Prostate gland (tissue), 2 donors: Measurements from ENCODE around the gene P3H2.

Experiments
- CTCF ChIP-seq, 4 experiments: fragments of 200-600 bp in 2 of 4; fragments of 450-650 bp in 2 of 4; sonication (generic) in 2 of 4; IDR thresholded peaks; 1 replicate in 3 of 4; 2 replicates in 1 of 4; pipeline ENCODE4 v1.5.1; 2016 to 2019; ENCODE audit warnings: antibody characterized with exemption in 4 of 4, mild to moderate bottlenecking in 2 of 4, moderate library complexity in 2 of 4
- POLR2AphosphoS5 ChIP-seq: sonication (generic); formaldehyde crosslinking; IDR thresholded peaks from one replicate; pipeline ENCODE4 v1.6.1; 2017; ENCODE audit warnings: antibody characterized with exemption

DNA sequence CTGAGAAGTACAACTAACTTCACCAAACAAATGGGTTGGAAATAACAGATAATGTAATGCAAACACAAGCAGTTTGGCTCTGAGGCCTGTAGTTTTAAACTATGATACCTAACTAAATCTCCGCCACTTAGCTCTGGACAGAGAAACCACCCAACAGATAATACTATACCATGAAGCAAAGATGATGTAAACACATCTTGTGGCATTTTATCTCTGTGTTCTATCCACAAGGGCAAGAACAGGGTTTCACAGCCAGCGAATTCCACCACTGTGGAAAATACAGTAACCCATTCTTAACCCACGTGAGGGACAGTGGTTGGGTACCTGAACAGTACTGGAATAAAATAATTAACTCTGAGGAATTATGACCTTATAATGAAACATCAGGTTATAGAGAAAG is 93.6 kb downstream of the P3H2 start:
- no peak for TF ChIP-seq CTCF (IDR thresholded peaks at IDR 0.05)
- TF ChIP-seq POLR2AphosphoS5: no peak
